ENCODE results near the gene SLC2A9. TPM values are rescaled to one million over a fixed set of nuclear protein-coding genes. Genes with fewer than 3 reads are reported as not detected.
A peak's percentile ranks its signal among the peaks of the same experiment; 100 is the strongest.

SLC2A9 gene
- total and polyA plus RNA-seq, 2 of the 13 experiments (the other 11 are each of a cell fraction or from before 2014, with no cell fraction given): 36.2 to 42.3 TPM

- TF ChIP-seq ZBTB40 (IDR thresholded peaks at IDR 0.05) (no peak), ZBTB40 (CRISPR knock-in tag; IDR thresholded peaks at IDR 0.05) (no peak), NFIB (CRISPR knock-in tag; IDR thresholded peaks at IDR 0.05; ENCODE audit: borderline replicate concordance) (no peak), ZEB1 (IDR thresholded peaks at IDR 0.05; ENCODE audit: insufficient replicate concordance, low read depth) (no peak), ZBTB3 (CRISPR knock-in tag; IDR thresholded peaks at IDR 0.05; ENCODE audit: borderline replicate concordance, low read depth) (no peak), KLF11 (CRISPR knock-in tag; IDR thresholded peaks at IDR 0.05) (no peak), ZNF337 (CRISPR knock-in tag; IDR thresholded peaks at IDR 0.05; ENCODE audit: borderline replicate concordance, low read depth) (no peak), ZNF282 (IDR thresholded peaks at IDR 0.05; ENCODE audit: partially characterized antibody) (no peak), HOXA3 (CRISPR knock-in tag; IDR thresholded peaks at IDR 0.05) (peak; percentile 16; the same call in 1 of the 2 replicates), ZBTB20 (CRISPR knock-in tag; IDR thresholded peaks at IDR 0.05; ENCODE audit: borderline replicate concordance, low read depth) (0 out of 2 replicates have a peak, but pooled peaks have one; percentile 9), ZNF264 (CRISPR knock-in tag; IDR thresholded peaks at IDR 0.05) (no peak), HHEX (CRISPR knock-in tag; IDR thresholded peaks at IDR 0.05) (no peak), SNRNP70 (IDR thresholded peaks at IDR 0.05; ENCODE audit: low read depth, low read length) (no peak)
- TF ChIP-seq, protein P1, sequence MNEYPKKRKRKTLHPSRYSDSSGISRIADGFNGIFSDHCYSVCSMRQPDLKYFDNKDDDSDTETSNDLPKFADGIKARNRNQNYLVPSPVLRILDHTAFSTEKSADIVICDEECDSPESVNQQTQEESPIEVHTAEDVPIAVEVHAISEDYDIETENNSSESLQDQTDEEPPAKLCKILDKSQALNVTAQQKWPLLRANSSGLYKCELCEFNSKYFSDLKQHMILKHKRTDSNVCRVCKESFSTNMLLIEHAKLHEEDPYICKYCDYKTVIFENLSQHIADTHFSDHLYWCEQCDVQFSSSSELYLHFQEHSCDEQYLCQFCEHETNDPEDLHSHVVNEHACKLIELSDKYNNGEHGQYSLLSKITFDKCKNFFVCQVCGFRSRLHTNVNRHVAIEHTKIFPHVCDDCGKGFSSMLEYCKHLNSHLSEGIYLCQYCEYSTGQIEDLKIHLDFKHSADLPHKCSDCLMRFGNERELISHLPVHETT (CRISPR knock-in tag; conservative IDR thresholded peaks at IDR 0.05): no peak
- TF ChIP-seq, protein P2, sequence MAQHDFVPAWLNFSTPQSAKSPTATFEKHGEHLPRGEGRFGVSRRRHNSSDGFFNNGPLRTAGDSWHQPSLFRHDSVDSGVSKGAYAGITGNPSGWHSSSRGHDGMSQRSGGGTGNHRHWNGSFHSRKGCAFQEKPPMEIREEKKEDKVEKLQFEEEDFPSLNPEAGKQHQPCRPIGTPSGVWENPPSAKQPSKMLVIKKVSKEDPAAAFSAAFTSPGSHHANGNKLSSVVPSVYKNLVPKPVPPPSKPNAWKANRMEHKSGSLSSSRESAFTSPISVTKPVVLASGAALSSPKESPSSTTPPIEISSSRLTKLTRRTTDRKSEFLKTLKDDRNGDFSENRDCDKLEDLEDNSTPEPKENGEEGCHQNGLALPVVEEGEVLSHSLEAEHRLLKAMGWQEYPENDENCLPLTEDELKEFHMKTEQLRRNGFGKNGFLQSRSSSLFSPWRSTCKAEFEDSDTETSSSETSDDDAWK (CRISPR knock-in tag; IDR thresholded peaks at IDR 0.05): no peak
- TF ChIP-seq, protein P3, sequence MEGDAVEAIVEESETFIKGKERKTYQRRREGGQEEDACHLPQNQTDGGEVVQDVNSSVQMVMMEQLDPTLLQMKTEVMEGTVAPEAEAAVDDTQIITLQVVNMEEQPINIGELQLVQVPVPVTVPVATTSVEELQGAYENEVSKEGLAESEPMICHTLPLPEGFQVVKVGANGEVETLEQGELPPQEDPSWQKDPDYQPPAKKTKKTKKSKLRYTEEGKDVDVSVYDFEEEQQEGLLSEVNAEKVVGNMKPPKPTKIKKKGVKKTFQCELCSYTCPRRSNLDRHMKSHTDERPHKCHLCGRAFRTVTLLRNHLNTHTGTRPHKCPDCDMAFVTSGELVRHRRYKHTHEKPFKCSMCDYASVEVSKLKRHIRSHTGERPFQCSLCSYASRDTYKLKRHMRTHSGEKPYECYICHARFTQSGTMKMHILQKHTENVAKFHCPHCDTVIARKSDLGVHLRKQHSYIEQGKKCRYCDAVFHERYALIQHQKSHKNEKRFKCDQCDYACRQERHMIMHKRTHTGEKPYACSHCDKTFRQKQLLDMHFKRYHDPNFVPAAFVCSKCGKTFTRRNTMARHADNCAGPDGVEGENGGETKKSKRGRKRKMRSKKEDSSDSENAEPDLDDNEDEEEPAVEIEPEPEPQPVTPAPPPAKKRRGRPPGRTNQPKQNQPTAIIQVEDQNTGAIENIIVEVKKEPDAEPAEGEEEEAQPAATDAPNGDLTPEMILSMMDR (CRISPR knock-in tag; IDR thresholded peaks at IDR 0.05): peak; percentile 28; the same call in 1 of the 2 replicates
Measured at GRCh38 chr4:10018818-10019461, 2.4 kb downstream of the SLC2A9 start (continued).

Data from HepG2 (cell line).